MCF 10A (cell line): ENCODE measurements around the gene PKD2L1. TPM values are rescaled to one million over a fixed set of nuclear protein-coding genes. Genes with fewer than 3 reads are reported as not detected.
A peak's percentile ranks its signal among the peaks of the same experiment; 100 is the strongest.

Experiments
- BruUV-seq: library from RNA; stranded (reverse); fragments of 400-500 nt; replicated peaks from 2 replicates; lab custom pipeline; 2021; lab: Mats Ljungman, UMichigan
- CTCF ChIA-PET: fragments of 300-600 bp; sonication (Branson Sonifier 250); formaldehyde crosslinking; extraction: SDS; loops from one replicate; lab custom pipeline; 2021; ENCODE audit warnings: antibody characterized with exemption, inconsistent platforms; lab: Yijun Ruan, JAX
- POLR2A ChIA-PET: fragments of 300-600, 350-650 bp; sonication (Branson Sonifier 250); formaldehyde crosslinking; extraction: SDS; loops from one replicate; lab custom pipeline; 2020; ENCODE audit warnings: antibody characterized with exemption, inconsistent platforms; lab: Yijun Ruan, JAX
- DNase-seq: peaks from one replicate; pipeline ENCODE4 v3.0.0-alpha.2; 2018; ENCODE audit not compliant: unreplicated experiment
- H3K27ac Mint-ChIP-seq: one replicate; pipeline ENCODE4 v1.8.0; 2022; ENCODE audit warnings: mild to moderate bottlenecking, low read depth, mixed read lengths; ENCODE audit not compliant: unreplicated experiment
- H3K27me3 Mint-ChIP-seq: one replicate; pipeline ENCODE4 v1.8.0; 2022; ENCODE audit warnings: mixed read lengths; ENCODE audit not compliant: insufficient read depth, unreplicated experiment
- H3K36me3 Mint-ChIP-seq: one replicate; pipeline ENCODE4 v1.8.0; 2022; ENCODE audit warnings: mild to moderate bottlenecking, moderate library complexity, mixed read lengths; ENCODE audit not compliant: insufficient read depth, unreplicated experiment
- H3K4me1 Mint-ChIP-seq: one replicate; pipeline ENCODE4 v1.8.0; 2022; ENCODE audit warnings: mixed read lengths; ENCODE audit not compliant: insufficient read depth, unreplicated experiment
- H3K4me3 Mint-ChIP-seq: one replicate; pipeline ENCODE4 v1.8.0; 2022; ENCODE audit warnings: mild to moderate bottlenecking, moderate library complexity, mixed read lengths; ENCODE audit not compliant: unreplicated experiment
- H3K9me3 Mint-ChIP-seq: one replicate; pipeline ENCODE4 v1.8.0; 2022; ENCODE audit warnings: mixed read lengths; ENCODE audit not compliant: unreplicated experiment
- CTCF ChIP-seq: fragments of 200-600 bp; IDR thresholded peaks from one replicate; pipeline ENCODE4 v1.8.0; 2022; ENCODE audit warnings: antibody characterized with exemption, mild to moderate bottlenecking; ENCODE audit not compliant: unreplicated experiment
- intact Hi-C: fragments of 100-400 bp; cut with micrococcal nuclease; formaldehyde crosslinking; loops from 2 replicates; pipeline ENCODE4 v1.14.1; 2022
- total RNA-seq: library from RNA; stranded (reverse); gene quantifications from 2 replicates; pipeline ENCODE4 v1.2.3, GENCODE V29; 2022

PKD2L1 gene
- total RNA-seq, 1 experiment from 2014 or later, result not detected

DNA sequence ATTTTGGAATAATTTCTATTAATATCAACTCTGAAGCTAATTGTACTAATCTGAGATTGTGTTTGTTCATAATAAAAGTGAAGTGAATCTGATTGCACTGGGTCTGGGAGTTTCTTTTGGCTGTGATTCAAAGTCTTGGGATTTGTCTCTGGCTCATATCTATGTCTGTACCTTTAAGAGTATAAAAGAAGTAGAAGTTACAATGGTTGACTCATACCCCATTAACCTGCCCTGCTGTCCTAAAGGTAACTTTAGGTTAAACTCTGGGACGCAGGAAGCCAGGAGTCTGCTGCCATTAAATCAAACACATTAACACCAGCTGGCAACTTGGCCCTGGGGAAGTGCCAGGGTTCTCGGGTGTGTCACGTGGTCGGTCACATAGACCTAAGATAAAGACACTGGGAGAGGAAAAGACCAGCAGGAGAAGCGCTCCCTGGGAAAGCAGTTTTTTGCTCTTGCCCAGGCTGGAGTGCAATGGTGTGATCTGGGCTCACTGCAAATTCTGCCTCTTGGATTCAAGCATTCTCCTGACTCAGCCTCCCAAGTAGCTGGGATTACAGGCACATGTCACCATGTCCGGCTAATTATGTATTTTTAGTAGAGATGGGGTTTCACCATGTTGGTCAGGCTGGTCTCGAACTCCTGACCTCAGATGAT, 34.8 kb upstream of the PKD2L1 start:
- Mint-ChIP-seq H3K27ac (peak overlapping the region; percentile 12), H3K36me3 (peaks cover 29% of the 10 kb centered on the region), H3K27me3 (no peaks in the 10 kb centered on the region), H3K4me3 (peak overlapping the region; percentile 21), H3K9me3 (no peaks in the 10 kb centered on the region), H3K4me1 (peaks cover 53% of the 10 kb centered on the region)
- CTCF ChIA-PET, result interaction anchor here (0.9 to 1.6 kb wide), 4 partner anchors 16 to 514 kb away, joined by 4 to 5 read pairs (median 5); no protein-coding TSS in a partner anchor
- BruUV-seq, result no TSS peak
- POLR2A ChIA-PET, result interaction anchor here (0.6 to 13.8 kb wide), 5 partner anchors 10 to 1420 kb away, joined by 4 to 493 read pairs (median 7); partner anchors contain the start of genes BLOC1S2 and SCD
- no peak for TF ChIP-seq CTCF
- intact Hi-C loops, result loop anchor here (1.0 kb wide), 1 partner anchor 8 kb away; no protein-coding TSS in a partner anchor
- DNase-seq, result peak; percentile 96

- Mint-ChIP-seq H3K4me3 (no peak overlapping the region), H3K27me3 (no peaks in the 10 kb centered on the region), H3K9me3 (no peaks in the 10 kb centered on the region), H3K36me3 (peaks cover 36% of the 10 kb centered on the region), H3K27ac (peak overlapping the region; percentile 12), H3K4me1 (peaks cover 59% of the 10 kb centered on the region)
- ChIA-PET CTCF (interaction anchor here (0.6 to 1.8 kb wide), 4 partner anchors 9 to 84 kb away, joined by 3 to 10 read pairs (median 5); no protein-coding TSS in a partner anchor), POLR2A (interaction anchor here (0.6 to 13.8 kb wide), 6 partner anchors 10 to 549 kb away, joined by 3 to 493 read pairs (median 6); partner anchors contain the start of genes BLOC1S2, SCD and SLF2)
- no TSS peak for BruUV-seq
- TF ChIP-seq CTCF, result no peak
- DNase-seq, result no peak
- intact Hi-C loops, result loop anchor here (1.0 kb wide), 1 partner anchor 9 kb away; no protein-coding TSS in a partner anchor
These were observed 34.1 kb upstream of the PKD2L1 start for GRCh38 chr10:100364175-100364574.

GRCh38 chr10:100362570-100363496, 32.8 kb upstream of the PKD2L1 start:
- H3K4me3 Mint-ChIP-seq, result no peak overlapping the region
- no TSS peak for BruUV-seq
- no peaks in the 10 kb centered on the region for H3K27me3 Mint-ChIP-seq
- H3K9me3 Mint-ChIP-seq, result no peaks in the 10 kb centered on the region
- TF ChIP-seq CTCF, result no peak
- intact Hi-C loops, result no loop called here
- H3K36me3 Mint-ChIP-seq, result peaks cover 45% of the 10 kb centered on the region
- peaks cover 63% of the 10 kb centered on the region for H3K4me1 Mint-ChIP-seq
- ChIA-PET CTCF (interaction anchor here (0.6 to 1.8 kb wide), 5 partner anchors 11 to 268 kb away, joined by 3 to 10 read pairs (median 5); no protein-coding TSS in a partner anchor), POLR2A (interaction anchor here (0.6 to 13.8 kb wide), 5 partner anchors 8 to 551 kb away, joined by 4 to 493 read pairs (median 7); partner anchors contain the start of genes SCD and SLF2)
- peak overlapping the region; percentile 85 for H3K27ac Mint-ChIP-seq
- DNase-seq, result no peak
